Stimulated activated CD8-positive, alpha-beta memory T cell treated with anti-CD3 and anti-CD28 coated beads, Interleukin-12 subunit alpha, Interleukin-12 subunit beta, amount 100 ng/mL, for 4 hours (primary cell): ENCODE data around the gene TREM2.

Experiments used
- DNase-seq: peaks from one replicate; pipeline ENCODE4 v3.0.0-alpha.2; 2020; ENCODE audit warnings: low read depth

The TREM2 gene

DNA sequence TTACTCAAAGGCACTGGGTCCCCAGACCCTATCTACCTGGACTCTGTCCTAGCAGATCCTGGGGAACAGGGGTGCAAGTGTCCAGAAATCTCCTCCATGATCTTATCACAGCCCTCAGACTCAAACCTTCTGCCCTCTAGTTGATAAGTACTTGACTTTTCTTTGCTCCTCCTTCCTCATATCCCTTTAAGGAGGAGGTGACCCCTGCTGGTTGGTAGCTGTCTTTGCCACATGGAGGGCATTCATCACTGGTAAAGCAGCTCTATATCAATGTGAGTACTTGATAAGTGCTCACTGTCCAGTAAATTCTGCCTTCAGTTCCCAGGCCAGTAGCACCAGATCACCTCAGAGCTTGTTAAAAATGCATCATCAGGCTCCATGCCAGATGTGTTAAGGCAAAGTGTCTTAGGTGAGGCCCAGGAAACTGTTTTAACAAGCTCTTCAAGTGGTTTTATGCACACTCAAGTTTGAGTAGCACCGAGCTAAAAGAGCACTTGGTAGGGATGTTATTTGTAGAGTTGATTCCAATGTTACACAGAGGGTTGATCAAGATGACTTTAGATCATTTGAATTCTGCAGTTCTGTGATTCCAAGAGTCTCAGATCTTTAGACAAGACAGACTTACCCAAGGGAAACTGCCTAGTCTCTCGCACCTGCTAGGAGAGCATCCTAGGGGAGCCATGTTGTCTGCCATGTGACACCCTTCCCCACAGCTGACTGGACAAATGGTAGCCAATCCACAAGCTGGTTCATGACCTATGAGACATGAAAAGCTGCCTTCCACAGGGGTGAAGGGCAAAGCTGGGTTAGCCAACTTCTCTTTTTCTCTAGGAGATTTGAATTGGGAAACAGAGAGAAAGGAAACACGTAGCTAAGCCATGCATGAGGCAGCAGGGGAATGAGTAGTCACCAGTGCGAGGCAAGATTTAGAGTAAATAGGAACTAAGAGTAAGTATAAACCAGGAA lies 19.4 kb upstream of the TREM2 start:
- no peak for DNase-seq

DNA sequence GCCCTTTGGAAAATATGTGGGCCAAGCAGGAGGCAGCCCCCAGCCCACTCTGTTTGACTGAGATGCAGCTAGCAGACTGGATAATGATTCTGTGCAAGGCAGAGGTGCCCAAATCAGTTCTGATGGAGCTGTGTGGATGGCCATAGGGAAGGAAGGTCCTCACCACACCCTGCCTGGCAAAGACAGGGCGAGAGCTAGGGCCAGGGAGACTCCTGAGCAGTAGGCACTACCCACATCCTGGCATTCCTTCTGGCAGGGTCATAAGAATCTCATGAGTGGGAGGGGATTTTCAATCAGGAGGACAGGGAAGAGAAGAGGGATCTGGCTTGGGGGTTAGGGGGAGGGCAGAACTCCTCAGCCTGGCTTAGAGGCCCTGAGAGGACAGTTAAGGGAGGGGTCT lies 18.6 kb upstream of the TREM2 start:
- no peak for DNase-seq

DNA sequence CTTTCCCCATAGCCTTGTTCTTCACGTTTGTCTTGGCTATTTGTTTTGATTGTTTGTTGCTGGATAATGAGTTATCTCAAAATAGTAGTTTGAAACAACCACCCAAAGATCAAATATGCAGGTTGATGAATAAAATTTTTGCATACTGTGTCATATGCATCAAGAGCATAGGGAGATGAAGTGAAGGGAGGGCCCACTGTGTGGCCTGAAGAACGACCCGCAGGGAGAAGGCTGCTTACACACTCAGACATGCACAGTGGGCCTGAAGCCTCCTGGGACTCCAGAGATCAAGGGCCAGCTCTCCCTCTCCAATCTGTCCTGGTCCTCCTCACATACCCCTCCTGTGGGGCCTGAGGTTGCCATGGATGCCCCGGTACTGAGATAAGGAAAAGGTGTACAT lies 16.2 kb upstream of the TREM2 start:
- no peak for DNase-seq

GRCh38 chr6:41177695-41178094 lies 14.8 kb upstream of the TREM2 start:
- no peak for DNase-seq

- DNase-seq, result no peak
Measured at GRCh38 chr6:41177287-41177686, 14.4 kb upstream of the TREM2 start.

DNA sequence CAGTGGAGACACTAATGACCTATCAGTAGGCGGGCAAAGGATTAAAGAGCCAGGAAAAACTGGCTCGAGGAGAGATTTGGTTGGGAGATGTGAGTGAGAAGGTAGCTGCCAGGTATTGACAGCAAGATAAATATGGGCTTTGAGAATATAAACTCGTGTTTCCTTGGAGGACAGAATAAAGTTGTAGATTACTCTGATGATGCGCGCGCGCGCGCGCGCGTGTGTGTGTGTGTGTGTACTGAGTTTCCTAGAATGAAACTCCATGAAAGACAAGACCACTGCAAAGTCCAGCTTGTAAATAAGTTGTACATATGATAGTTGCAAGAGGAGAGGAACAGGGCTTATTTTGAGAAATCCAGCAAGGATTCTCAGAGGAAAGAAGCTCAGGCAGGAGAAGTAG lies 13.3 kb upstream of the TREM2 start:
- no peak for DNase-seq

DNA sequence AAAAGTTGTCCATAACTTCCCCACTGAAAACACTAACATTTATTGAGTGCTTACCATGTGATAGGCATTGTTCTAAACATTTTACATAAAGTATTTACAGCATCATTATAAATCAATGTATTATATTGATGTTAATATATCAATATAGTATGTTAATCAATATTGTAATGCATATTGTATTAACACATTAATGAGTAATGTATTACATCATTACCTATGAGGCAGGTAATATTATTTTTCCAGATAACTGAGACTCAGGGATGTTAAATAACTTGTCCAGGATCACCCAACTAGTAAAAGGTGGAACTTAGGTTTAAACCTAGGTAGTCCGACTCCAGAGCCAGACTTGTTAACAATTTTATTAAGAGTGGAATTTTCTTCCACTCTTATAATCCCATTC lies 12.2 kb upstream of the TREM2 start:
- DNase-seq, result no peak

GRCh38 chr6:41174610-41175009 lies 11.7 kb upstream of the TREM2 start:
- no peak for DNase-seq

- no peak for DNase-seq
Measured at GRCh38 chr6:41171908-41172307, 9.0 kb upstream of the TREM2 start.

- DNase-seq, result no peak
Measured at GRCh38 chr6:41170547-41171160, 7.7 kb upstream of the TREM2 start.

- no peak for DNase-seq
Measured at GRCh38 chr6:41167173-41167963, 4.5 kb upstream of the TREM2 start.

- no peak for DNase-seq
Measured at GRCh38 chr6:41164551-41165120, 1.7 kb upstream of the TREM2 start.

GRCh38 chr6:41163419-41163717 lies 452 bp upstream of the TREM2 start:
- DNase-seq, result no peak

DNA sequence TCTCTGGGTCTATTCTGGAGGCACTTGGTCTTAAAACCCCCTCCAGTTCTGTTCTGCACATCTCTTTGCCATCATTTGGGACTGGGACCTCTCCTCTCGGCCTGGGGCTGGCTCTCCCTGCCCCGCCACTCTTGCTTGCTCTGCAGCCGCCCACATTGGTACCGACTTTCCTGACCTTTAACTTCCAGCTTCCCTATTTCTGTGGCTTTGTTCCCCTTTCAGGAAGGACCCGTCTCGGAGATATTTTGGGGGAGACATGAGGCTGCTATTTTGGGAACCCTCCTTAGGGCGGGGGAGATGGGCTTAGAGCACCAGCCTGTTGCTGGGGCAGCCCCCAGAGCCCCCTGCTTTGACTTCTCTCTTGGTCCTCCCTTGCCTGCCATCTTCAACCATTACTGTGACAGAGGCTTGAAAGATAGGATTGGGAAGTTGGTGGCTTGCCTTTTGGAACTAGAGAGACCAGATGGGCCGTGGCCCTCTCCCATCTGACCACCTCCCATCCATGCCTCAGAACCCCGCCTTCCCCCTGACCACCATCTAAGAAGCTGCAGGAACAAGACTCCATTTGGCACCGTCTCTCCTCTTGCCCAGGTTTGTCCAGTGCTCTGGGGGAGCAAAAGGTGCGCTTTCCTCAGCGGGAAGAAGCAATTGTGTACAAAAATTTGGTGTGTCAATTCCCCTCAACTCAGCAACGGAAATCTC lies 914 bp downstream of the TREM2 start:
- no peak for DNase-seq

GRCh38 chr6:41161380-41161779 lies 1.5 kb downstream of the TREM2 start:
- DNase-seq, result no peak

- no peak for DNase-seq
Measured at GRCh38 chr6:41160933-41161332, 2.0 kb downstream of the TREM2 start.

- DNase-seq, result no peak
Measured at GRCh38 chr6:41159415-41160082, 3.4 kb downstream of the TREM2 start.

DNA sequence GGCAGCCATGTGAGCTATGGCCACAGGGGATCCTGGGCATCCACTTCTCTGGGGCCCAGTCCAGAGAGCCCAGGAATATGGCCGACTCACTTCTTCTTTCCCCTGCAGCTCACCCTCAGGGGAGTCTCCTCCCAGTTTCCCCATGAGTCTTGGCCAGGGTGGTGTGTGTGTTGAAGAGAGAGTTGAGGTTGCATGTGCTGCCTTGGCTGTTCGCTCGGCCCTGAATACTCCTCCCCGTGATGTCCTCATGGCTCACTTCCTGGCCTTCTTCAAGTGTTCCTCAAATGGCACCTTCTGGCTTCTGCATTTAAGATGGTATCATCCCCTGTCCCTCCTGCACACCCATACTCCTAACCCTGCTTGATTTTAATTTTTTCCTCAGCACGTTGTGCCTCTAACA lies 5.6 kb downstream of the TREM2 start:
- no peak for DNase-seq

DNA sequence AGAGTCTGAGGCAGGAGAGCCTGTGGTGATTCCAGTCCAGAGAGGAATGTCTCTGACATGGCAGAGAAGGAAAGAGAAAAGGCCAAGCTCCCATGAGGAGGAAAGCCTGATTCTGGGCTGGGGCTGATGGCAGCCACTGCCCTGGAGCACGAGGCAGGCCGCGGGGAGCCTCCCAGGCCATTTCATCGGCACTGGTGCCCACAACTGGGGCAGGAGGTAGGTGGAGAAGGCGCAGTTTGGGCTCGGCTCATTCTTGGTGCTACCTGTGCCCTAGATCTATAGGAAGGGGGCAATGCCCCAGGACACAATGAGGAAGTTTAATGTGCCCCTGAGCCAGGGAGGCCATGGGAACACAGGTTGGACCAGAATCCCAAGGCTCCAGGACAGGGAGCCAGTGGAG lies 6.1 kb downstream of the TREM2 start:
- no peak for DNase-seq

DNA sequence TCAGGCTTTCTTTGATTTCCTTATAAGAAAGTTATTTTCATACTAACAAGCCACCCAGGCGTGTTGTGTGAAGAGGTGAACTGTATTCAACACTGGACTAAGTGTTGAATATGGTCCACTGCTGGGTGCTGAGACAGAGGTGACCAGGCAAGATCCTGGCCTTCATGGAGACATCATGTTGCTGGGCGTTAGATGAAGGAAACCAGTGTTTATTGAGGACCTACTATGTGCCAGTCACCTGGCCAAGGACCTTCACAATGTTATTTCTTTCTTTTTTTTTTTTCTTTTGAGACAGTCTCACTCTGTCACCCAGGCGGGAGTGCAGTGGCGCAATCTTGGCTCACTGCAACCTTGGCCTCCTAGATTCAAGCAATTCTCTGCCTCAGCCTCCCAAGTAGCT lies 6.9 kb downstream of the TREM2 start:
- DNase-seq, result no peak

DNA sequence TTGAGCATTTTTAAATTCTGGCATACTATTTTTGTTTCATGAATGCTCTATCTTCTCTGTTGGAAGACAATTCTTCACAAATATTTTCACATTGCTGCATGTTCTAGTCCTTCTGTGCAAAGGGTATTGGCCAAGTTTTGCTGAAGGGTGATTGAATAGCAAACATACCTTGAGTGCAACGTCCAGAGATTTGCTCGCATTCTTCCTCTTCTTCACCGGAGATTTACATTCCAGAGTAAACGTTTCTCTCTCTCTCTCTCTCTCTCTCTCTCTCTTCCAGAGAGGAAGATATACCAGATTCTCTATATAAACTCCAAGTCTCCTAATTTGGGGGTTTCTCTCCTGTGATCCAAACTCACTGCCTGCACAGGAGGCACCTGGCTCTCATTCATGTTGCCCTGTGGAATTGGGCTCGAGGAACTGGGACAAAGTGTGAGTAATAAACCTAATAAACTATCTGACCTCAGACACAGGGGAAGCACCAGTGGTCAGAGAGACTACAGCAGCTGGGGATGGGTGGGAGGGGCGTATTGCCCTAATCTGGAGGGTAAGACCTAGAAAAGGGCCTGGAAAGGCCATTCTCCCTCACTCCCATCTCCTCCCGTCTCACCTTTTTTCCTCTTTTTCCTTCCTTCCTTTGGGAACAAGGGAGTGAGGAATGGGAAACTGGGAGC lies 7.6 kb downstream of the TREM2 start:
- no peak for DNase-seq
